HG03139 (cell line): ENCODE results near the gene EXOC6.

Experiments
- ATAC-seq: cut with Tn5 transposase; IDR thresholded peaks from one replicate; pipeline ENCODE4 v1.9.1; 2021; ENCODE audit not compliant: unreplicated experiment

Gene EXOC6

GRCh38 chr10:93074597-93075368, 226.5 kb downstream of the EXOC6 start:
- no peak for ATAC-seq

GRCh38 chr10:93075369-93076221, 227.3 kb downstream of the EXOC6 start:
- ATAC-seq, result no peak

- no peak for ATAC-seq
Measured at GRCh38 chr10:93076871-93077270, 228.6 kb downstream of the EXOC6 start.

- no peak for ATAC-seq
Measured at GRCh38 chr10:93077860-93078337, 229.6 kb downstream of the EXOC6 start.

- no peak for ATAC-seq
Measured at GRCh38 chr10:93079663-93080349, 231.5 kb downstream of the EXOC6 start.

GRCh38 chr10:93080350-93081046, 232.2 kb downstream of the EXOC6 start:
- ATAC-seq, result no peak

- no peak for ATAC-seq
Measured at GRCh38 chr10:93081318-93081717, 233.0 kb downstream of the EXOC6 start.

GRCh38 chr10:93081834-93082233, 233.5 kb downstream of the EXOC6 start:
- ATAC-seq, result no peak

- no peak for ATAC-seq
Measured at GRCh38 chr10:93083743-93084539, 235.6 kb downstream of the EXOC6 start.

- ATAC-seq, result no peak
Measured at GRCh38 chr10:93085272-93085859, 237.0 kb downstream of the EXOC6 start.

GRCh38 chr10:93086289-93086688, 238.0 kb downstream of the EXOC6 start:
- ATAC-seq, result no peak

- ATAC-seq, result no peak
Measured at GRCh38 chr10:93087846-93088245, 239.5 kb downstream of the EXOC6 start.

GRCh38 chr10:93088466-93088865, 240.1 kb downstream of the EXOC6 start:
- no peak for ATAC-seq

- ATAC-seq, result no peak
Measured at GRCh38 chr10:93090619-93091018, 242.3 kb downstream of the EXOC6 start.

- no peak for ATAC-seq
Measured at GRCh38 chr10:93091960-93092359, 243.6 kb downstream of the EXOC6 start.

- no peak for ATAC-seq
Measured at GRCh38 chr10:93095225-93095624, 246.9 kb downstream of the EXOC6 start.

- ATAC-seq, result no peak
Measured at GRCh38 chr10:93096901-93097300, 248.6 kb downstream of the EXOC6 start.

GRCh38 chr10:93097386-93097785, 249.1 kb downstream of the EXOC6 start:
- ATAC-seq, result no peak

- ATAC-seq, result no peak
Measured at GRCh38 chr10:93098816-93099215, 250.5 kb downstream of the EXOC6 start.

GRCh38 chr10:93099670-93100069, 251.3 kb downstream of the EXOC6 start:
- ATAC-seq, result no peak
